HG03135 (cell line): ENCODE measurements around the gene HMGXB4.
"Not testable (repeated sequence)": the region's sequence is repeated elsewhere in the genome, so short reads cannot be mapped to it uniquely, and the experiment has no call there.

Experiments
- ATAC-seq: cut with Tn5 transposase; IDR thresholded peaks from one replicate; pipeline ENCODE4 v1.9.1; 2021; ENCODE audit warnings: mild to moderate bottlenecking, moderate library complexity; ENCODE audit not compliant: unreplicated experiment

Gene HMGXB4

GRCh38 chr22:35257321-35258190, at the start of gene HMGXB4:
Gene HMGXB4 (plus strand): TSS chr22:35257493. CDS start chr22:35262391, 4,898 bp downstream.
- peak; percentile 86 for ATAC-seq

- no peak for ATAC-seq
Observed at GRCh38 chr22:35208003-35208402, 49.3 kb upstream of the HMGXB4 start.

- no peak for ATAC-seq
Observed at GRCh38 chr22:35209203-35209602, 48.1 kb upstream of the HMGXB4 start.

- no peak for ATAC-seq
Observed at GRCh38 chr22:35212009-35212408, 45.3 kb upstream of the HMGXB4 start.

- no peak for ATAC-seq
Observed at GRCh38 chr22:35212996-35213395, 44.3 kb upstream of the HMGXB4 start.

DNA sequence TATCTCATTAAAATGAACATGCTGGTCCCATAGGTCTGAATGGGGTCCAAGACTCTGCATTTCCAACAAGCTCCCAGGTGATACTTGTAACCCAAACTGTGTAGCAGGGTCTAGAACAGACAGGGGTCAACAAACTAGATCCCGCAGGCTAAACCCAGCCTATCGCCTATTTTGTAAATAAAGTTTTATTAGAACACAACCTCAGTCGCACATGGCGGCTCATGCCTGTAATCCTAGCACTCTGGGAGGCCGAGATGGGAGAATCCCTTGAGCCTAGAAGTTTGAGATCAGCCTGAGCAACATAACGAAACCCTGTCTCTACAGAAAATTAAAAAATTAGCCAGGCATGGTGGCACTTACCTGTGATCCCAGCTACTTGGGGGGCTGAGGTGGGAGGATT, 42.3 kb upstream of the HMGXB4 start:
- ATAC-seq: no peak

GRCh38 chr22:35215993-35216392, 41.3 kb upstream of the HMGXB4 start:
- ATAC-seq: no peak

GRCh38 chr22:35217527-35217926, 39.8 kb upstream of the HMGXB4 start:
- ATAC-seq: no peak

- no peak for ATAC-seq
Observed at GRCh38 chr22:35218079-35218478, 39.2 kb upstream of the HMGXB4 start.

- no peak for ATAC-seq
Observed at GRCh38 chr22:35219012-35219411, 38.3 kb upstream of the HMGXB4 start.

- no peak for ATAC-seq
Observed at GRCh38 chr22:35220221-35220620, 37.1 kb upstream of the HMGXB4 start.

GRCh38 chr22:35225010-35225409, 32.3 kb upstream of the HMGXB4 start:
- ATAC-seq: no peak

DNA sequence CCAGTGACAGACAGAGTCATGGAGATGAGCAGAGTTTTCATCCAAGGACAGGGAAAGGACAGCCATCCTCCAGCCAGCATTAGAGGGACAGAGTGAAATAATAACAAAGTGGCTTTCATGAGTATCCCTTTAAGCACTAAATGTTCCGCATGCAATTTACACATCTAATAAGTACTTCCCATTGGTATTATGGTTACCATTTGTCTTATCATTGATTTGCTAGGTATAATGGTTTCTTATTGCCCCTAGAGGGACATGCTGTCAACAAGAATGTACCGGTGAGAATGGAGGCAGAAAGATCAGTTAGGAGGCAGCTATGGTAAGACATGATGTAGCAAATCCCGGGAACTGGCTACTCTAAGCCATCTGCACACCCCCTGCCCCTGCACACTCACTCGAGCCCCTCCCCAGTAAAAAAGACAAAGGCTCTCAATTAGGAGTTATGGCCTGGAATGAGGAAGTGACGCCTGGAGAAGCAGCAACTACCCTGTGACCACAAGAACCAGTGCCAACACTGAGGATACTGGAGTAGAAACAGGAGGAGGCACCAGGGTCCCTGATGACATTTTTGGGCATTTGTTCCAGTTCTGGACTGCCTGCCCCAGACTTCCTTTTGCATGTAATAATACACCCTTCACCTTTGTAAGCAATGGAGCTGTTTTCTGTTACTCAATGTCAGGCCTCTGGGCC, 30.2 kb upstream of the HMGXB4 start:
- ATAC-seq: no peak

DNA sequence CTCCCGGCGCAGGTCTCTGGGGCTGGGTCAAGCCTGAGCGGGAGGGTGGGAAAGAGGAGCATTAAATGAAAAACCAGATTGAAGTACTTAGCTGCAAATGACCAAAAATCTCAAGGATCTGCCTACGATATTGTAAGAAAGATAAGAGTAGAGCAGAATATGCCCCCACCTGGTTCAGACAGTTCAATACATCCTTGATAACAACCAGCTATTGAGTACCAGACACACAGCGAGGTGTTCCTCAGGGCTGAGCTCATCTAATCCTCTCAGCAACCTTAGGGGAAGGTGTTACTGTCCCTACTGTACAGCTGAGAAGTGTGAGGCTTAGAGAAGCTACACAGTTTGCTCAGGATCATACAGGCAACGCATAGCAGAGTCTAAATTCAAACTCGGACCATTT, 27.4 kb upstream of the HMGXB4 start:
- no peak for ATAC-seq

DNA sequence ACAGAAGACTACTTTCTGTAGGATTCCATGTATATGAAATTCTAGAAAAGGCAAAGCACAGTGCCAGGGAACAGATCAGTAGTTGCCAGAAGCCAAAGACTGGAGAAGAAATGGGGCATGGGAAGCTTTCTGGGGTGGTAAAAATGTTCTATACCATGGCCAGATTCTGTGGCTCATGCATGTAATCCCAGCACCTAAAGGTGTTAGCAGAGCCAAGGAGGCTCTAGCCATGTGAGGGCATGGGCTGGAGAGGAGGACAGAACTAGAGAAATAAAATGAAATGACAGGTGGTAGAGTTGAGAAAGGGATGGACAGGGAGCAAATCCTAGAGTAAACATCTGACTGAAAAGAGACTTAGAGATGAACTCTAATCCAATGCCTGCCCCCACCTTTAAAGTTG, 26.9 kb upstream of the HMGXB4 start:
- no peak for ATAC-seq

DNA sequence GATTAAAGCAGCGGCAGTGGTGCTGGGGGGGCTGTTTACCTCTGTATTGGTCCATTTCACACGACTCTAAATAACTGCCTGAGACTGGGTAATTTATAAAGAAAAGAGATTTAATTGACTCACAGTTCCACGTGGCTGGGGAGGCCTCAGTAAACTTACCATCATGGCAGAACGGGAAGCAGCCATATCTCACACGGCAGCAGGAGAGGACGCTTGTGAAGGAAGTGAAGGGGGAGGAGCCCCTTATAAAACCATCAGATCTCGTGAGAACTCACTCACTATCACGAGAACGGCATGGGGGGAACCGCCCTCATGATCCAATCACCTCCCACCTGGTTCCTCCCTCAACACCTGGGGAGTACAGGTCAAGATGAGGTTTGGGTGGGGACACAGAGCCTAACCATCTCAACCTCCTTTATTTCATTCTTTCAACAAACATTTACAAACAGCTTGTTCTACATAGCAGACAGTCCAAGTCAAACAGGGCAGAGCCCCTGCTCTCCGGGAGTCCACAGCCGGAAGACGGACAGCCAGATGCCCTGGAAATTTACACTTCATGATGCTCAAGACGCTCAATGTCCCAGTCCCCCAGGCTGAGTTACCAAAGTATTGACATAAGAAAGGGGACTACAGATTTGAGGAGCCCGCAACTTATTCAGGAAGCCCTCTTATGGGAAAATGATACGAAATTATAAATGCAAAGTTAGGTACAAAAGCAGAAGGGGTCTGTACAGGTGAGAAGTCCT, 26.3 kb upstream of the HMGXB4 start:
- ATAC-seq: no peak

DNA sequence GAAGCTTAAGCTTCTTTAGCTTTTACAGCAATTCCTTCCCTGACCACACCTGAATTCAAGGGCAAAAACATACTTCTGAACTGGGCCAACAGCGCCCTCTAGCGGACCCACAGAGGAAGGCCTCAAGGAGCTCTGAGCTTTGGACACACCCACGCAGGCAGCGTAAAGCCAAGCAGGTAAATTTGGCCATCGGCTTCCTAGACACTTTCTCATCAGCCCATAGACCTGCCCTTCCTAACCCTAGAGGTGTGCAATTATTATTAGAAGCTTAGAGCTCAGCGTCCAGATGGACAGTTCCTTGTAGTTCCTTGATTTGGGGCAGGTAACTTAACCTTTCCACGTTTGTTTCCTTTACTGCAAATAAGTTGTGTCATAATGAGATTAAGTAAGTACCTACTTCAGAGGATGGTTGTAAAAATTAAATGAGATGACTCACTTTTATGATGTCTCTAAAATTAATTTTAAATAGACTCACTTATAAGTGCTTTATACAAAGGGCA, 25.7 kb upstream of the HMGXB4 start:
- ATAC-seq: no peak

DNA sequence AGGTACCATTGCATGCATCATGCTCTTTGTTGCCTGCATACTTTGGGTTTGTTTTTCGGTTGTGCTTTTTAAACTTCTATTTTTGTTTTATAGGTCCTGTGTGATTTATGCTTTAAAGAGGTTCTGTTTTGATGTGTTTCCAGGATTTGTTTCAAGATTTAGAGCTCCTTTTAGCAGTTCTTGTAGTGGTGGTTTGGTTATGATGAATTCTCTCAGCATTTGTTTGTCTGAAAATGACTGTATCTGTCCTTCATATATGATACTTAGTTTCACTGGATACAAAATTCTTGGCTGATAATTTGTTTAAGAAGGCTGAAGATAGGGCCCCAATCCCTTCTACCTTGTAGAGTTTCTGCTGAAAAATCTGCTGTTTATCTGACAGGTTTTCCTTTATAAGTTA, 18.5 kb upstream of the HMGXB4 start:
- ATAC-seq: not testable (repeated sequence)

DNA sequence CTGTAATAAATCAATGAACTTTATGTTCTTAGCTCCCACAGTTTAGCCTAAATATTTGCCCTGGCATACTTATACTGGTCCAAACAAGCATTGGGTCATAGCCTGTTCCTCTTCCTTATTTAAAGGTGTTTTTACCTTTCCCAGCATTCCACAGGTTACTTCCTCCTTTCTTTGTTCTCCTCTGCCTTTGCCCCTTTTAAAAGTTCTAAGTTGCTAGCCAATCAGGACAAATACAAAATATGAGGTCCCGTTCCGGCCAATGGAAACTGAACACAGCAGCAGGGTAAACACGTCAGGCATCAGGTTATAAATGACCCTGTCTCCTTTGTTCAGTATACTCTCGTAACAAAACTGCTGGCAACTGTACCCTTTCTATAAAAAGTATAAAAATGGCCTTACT, 12.8 kb upstream of the HMGXB4 start:
- not testable (repeated sequence) for ATAC-seq

GRCh38 chr22:35250156-35250555, 7.1 kb upstream of the HMGXB4 start:
- no peak for ATAC-seq

DNA sequence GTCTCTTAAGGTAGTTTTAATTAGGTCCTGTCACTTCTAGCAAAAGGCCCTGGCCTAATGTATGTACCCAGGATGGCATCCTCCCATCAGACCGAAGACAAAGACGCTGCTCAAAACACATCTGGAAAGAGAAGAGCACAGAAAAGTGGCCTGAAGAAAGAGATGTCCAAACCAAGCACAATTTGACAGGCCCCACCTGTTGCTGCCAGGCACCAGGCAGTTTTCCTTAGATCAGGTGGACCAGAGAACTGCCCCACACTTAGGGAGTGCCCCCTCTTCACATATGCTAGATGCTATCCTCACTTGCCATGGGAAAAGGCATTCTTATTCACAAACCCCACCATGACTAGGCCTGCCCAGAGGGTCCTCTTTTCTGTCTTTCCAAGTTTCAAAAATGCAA, 3.3 kb upstream of the HMGXB4 start:
- no peak for ATAC-seq

GRCh38 chr22:35257002-35257320, 332 bp upstream of the HMGXB4 start:
- no peak for ATAC-seq
